ENCODE measurements around the gene DNAJC11. TPM values are rescaled to one million over a fixed set of nuclear protein-coding genes. Genes with fewer than 3 reads are reported as not detected.

DNAJC11 gene
- total RNA-seq, 1 experiment from 2014 or later: 93.6 TPM

GRCh38 chr1:6601923-6602668, 99.5 kb downstream of the DNAJC11 start:
- in situ Hi-C loops (cut with HindIII; ENCODE audit: low pct_unique_long_range_greater_than_20kb, low sequenced_read_pairs) (no loop called here), intact Hi-C loops (cut with micrococcal nuclease; ENCODE audit: unreplicated experiment) (no loop called here)
- CTCF ChIA-PET: no interaction called here
- Histone ChIP-seq H3K36me3 (ENCODE audit: control insufficient read depth, insufficient read depth, low read length) (no peaks in the 10 kb centered on the region; the same call in 1 of the 2 replicates), H3K4me3 (ENCODE audit: low read depth in 2 of 2, low read length in 2 of 2) (peak overlapping the region; percentile 61 to 96), H3K9me3 (ENCODE audit: control insufficient read depth, insufficient read depth, low read depth, low read length) (no peaks in the 10 kb centered on the region), H3K27me3 (ENCODE audit: control insufficient read depth, insufficient read depth, low read length) (no peaks in the 10 kb centered on the region), H3K4me1 (ENCODE audit: control insufficient read depth, insufficient read depth, low read length) (peaks cover 25% of the 10 kb centered on the region), H3K27ac (ENCODE audit: low read length) (peak overlapping the region; percentile 90)
- TF ChIP-seq TCF7L2 (IDR thresholded peaks at IDR 0.05; ENCODE audit: low read depth, low read length) (no peak; the same call in 1 of the 2 replicates), CTCF (IDR thresholded peaks at IDR 0.05) (no peak), REST (IDR thresholded peaks at IDR 0.05; ENCODE audit: insufficient read depth in 1 of 2, low read depth in 2 of 2, low read length in 1 of 2) (no peak), SIN3A (IDR thresholded peaks at IDR 0.05; ENCODE audit: borderline replicate concordance, insufficient read depth, low read depth, low read length) (no peak; the same call in 1 of the 2 replicates), POLR2AphosphoS5 (IDR thresholded peaks at IDR 0.05; ENCODE audit: low read depth, low read length) (no peak)
- DNase-seq (ENCODE audit: low read depth, low spot score) (no peak), ATAC-seq (peak; percentile 66)
- POLR2A ChIA-PET: interaction anchor here (0.6 to 0.7 kb wide), 2 partner anchors 22 to 159 kb away, joined by 3 to 6 read pairs; no protein-coding TSS in a partner anchor
- BruUV-seq (replicated peaks): no TSS peak

GRCh38 chr1:6601049-6601922, 100.3 kb downstream of the DNAJC11 start:
- no peaks in the 10 kb centered on the region; the same call in 1 of the 2 replicates for H3K36me3 ChIP-seq (ENCODE audit: control insufficient read depth, insufficient read depth, low read length)
- intact Hi-C loops (cut with micrococcal nuclease; ENCODE audit: unreplicated experiment): no loop called here
- no peak for TF ChIP-seq TCF7L2 (IDR thresholded peaks at IDR 0.05; ENCODE audit: low read depth, low read length)
- 0 out of 2 replicates have a peak, but pooled peaks have one; percentile 12 for TF ChIP-seq SIN3A (IDR thresholded peaks at IDR 0.05; ENCODE audit: borderline replicate concordance, insufficient read depth, low read depth, low read length)
- ChIA-PET CTCF (interaction anchor here (0.6 kb wide), 1 partner anchor 13 kb away, joined by 3 read pairs; the partner anchor contains the start of gene PHF13), POLR2A (no interaction called here)
- no TSS peak for BruUV-seq (replicated peaks)
- peaks cover 27% of the 10 kb centered on the region for H3K4me1 ChIP-seq (ENCODE audit: control insufficient read depth, insufficient read depth, low read length)
- H3K27me3 ChIP-seq (ENCODE audit: control insufficient read depth, insufficient read depth, low read length): no peaks in the 10 kb centered on the region
- no peaks in the 10 kb centered on the region for H3K9me3 ChIP-seq (ENCODE audit: control insufficient read depth, insufficient read depth, low read depth, low read length)
- in situ Hi-C loops (cut with HindIII; ENCODE audit: low pct_unique_long_range_greater_than_20kb, low sequenced_read_pairs): no loop called here
- peak; percentile 49 for ATAC-seq
- peak overlapping the region; percentile 90 for H3K27ac ChIP-seq (ENCODE audit: low read length)
- peak overlapping the region; percentile 61 to 96 for H3K4me3 ChIP-seq (ENCODE audit: low read depth in 2 of 2, low read length in 2 of 2)
- DNase-seq (ENCODE audit: low read depth, low spot score): peak; percentile 90

Measured in Panc1 (cell line).